DND-41 (cell line): ENCODE measurements around the gene AQP2.

Source experiments
- EZH2 ChIP-seq: IDR thresholded peaks from 3 replicates; pipeline ENCODE4 v1.6.1; 2012; ENCODE audit warnings: borderline replicate concordance, low read depth, mild to moderate bottlenecking, moderate library complexity, low read length, inconsistent platforms; ENCODE audit not compliant: severe bottlenecking
- TF ChIP-seq, protein P1 (sequence below): IDR thresholded peaks from 2 replicates; pipeline ENCODE4 v1.5.1; 2012; ENCODE audit warnings: borderline replicate concordance, low read length, moderate library complexity, mild to moderate bottlenecking; ENCODE audit not compliant: poor library complexity, severe bottlenecking; ENCODE audit errors: extremely low read depth

DNA sequence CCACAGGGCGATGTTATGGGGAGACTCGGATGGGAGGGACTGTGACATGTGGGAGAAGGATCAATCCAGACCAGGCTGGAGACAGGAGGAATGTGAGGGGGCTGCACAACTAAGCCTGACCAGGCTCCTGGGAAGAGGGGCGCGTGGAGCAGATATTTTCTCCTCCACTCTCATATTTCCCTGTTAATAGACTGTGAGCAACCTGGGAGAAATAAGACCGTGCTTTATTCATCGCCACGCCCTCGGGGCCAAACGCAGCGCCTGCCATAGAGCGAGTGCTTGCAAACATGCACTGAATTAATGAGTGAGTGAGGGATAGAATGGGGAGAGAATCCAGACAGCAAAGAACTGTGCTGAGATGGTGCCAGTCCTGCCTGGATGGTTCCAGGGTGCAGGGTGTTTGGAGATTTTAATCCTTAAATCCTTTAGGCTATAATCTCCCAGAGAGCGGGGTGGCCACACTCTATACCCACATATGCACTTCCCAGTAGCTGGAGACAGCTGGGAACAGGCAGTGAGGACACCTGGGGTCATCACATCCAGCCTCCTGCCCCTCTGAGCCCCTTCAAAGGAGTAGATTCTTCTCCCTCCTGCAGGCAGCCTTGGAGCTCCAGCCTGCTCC is 33.3 kb upstream of the AQP2 start:
- TF ChIP-seq, protein P1, sequence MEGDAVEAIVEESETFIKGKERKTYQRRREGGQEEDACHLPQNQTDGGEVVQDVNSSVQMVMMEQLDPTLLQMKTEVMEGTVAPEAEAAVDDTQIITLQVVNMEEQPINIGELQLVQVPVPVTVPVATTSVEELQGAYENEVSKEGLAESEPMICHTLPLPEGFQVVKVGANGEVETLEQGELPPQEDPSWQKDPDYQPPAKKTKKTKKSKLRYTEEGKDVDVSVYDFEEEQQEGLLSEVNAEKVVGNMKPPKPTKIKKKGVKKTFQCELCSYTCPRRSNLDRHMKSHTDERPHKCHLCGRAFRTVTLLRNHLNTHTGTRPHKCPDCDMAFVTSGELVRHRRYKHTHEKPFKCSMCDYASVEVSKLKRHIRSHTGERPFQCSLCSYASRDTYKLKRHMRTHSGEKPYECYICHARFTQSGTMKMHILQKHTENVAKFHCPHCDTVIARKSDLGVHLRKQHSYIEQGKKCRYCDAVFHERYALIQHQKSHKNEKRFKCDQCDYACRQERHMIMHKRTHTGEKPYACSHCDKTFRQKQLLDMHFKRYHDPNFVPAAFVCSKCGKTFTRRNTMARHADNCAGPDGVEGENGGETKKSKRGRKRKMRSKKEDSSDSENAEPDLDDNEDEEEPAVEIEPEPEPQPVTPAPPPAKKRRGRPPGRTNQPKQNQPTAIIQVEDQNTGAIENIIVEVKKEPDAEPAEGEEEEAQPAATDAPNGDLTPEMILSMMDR: no peak
- TF ChIP-seq EZH2: no peak
